GM12878 (cell line): ENCODE measurements around the gene NODAL. TPM values are rescaled to one million over a fixed set of nuclear protein-coding genes. Genes with fewer than 3 reads are reported as not detected.

Experiments used
- ATAC-seq: fragments of 200-7000 bp; cut with Tn5 transposase; 3 replicates; pipeline ENCODE4 v1.9.1; 2020; ENCODE audit warnings: mild to moderate bottlenecking, moderate library complexity
- BruUV-seq: library from RNA; stranded (reverse); fragments of 400-500 nt; replicated peaks from 2 replicates; lab custom pipeline; 2021; lab: Mats Ljungman, UMichigan
- CTCF ChIA-PET: fragments of 300-600 bp; sonication (Branson Sonifier 250); formaldehyde crosslinking; extraction: SDS; loops from one replicate; lab custom pipeline; 2021; ENCODE audit warnings: inconsistent platforms; lab: Yijun Ruan, JAX
- POLR2A ChIA-PET: fragments of 350-600 bp; formaldehyde crosslinking; extraction: SDS; loops from one replicate; lab custom pipeline; 2021; ENCODE audit warnings: inconsistent platforms; lab: Charles Lee
- RAD21 ChIA-PET: fragments of 300-600 bp; sonication (Branson Sonifier 250); formaldehyde crosslinking; loops from one replicate; lab custom pipeline; 2023; ENCODE audit warnings: antibody characterized with exemption; ENCODE audit not compliant: unreplicated experiment; lab: Charles Lee
- SMC1A ChIA-PET: fragments of 300-600 bp; sonication (Branson Sonifier 250); formaldehyde crosslinking; loops from one replicate; lab custom pipeline; 2023; ENCODE audit not compliant: unreplicated experiment, uncharacterized antibody; lab: Charles Lee
- DNase-seq: peaks from one replicate; pipeline ENCODE4 v3.0.0-alpha.2; 2011; ENCODE audit warnings: low read depth, low spot score
- FAIRE-seq: peaks from 3 replicates; lab custom pipeline; 2011; peaks lifted over from hg19 to GRCh38; lab: Jason Lieb, UNC
- H2AFZ ChIP-seq: 2 replicates; pipeline ENCODE4 v1.6.0; 2011; ENCODE audit warnings: low read depth, low read length, control low read depth; ENCODE audit not compliant: control insufficient read depth
- H3K27ac ChIP-seq: 2 replicates; pipeline ENCODE4 v1.5.1; 2011; ENCODE audit warnings: control low read depth; ENCODE audit not compliant: control insufficient read depth, insufficient read depth
- H3K27me3 ChIP-seq, 2 experiments: replicated peaks in 1 of 2; 2 replicates each; pipeline versions ENCODE4 v1.6.0 to v1.6.1; 2011; ENCODE audit warnings: low read length in 1 of 2; ENCODE audit not compliant: control insufficient read depth in 2 of 2, insufficient read depth in 2 of 2
- H3K36me3 ChIP-seq, 2 experiments: 2 replicates each; pipeline ENCODE4 v1.5.1; 2011; ENCODE audit warnings: low read length in 1 of 2; ENCODE audit not compliant: control insufficient read depth in 2 of 2, insufficient read depth in 2 of 2
- H3K4me1 ChIP-seq: 2 replicates; pipeline ENCODE4 v1.6.1; 2011; ENCODE audit warnings: mild to moderate bottlenecking, low read length, moderate library complexity, mixed read lengths; ENCODE audit not compliant: control insufficient read depth, insufficient read depth
- H3K4me2 ChIP-seq: 2 replicates; pipeline ENCODE4 v1.6.0; 2011; ENCODE audit warnings: control low read depth; ENCODE audit not compliant: control insufficient read depth, insufficient read depth
- H3K4me3 ChIP-seq: fragments of 200-600 bp; sonication (generic); 2 replicates; pipeline ENCODE4 v1.5.1; 2016
- H3K79me2 ChIP-seq: 2 replicates; pipeline ENCODE4 v1.6.0; 2011; ENCODE audit warnings: low read length; ENCODE audit not compliant: control insufficient read depth, insufficient read depth
- H3K9ac ChIP-seq: 2 replicates; pipeline ENCODE4 v1.8.0; 2011; ENCODE audit warnings: low read length, control low read depth, mixed read lengths; ENCODE audit not compliant: control insufficient read depth, insufficient read depth
- H3K9me3 ChIP-seq: replicated peaks from 3 replicates; pipeline ENCODE4 v1.5.1; 2011; ENCODE audit warnings: mild to moderate bottlenecking, low read length; ENCODE audit not compliant: control insufficient read depth, insufficient read depth
- H4K20me1 ChIP-seq: 2 replicates; pipeline ENCODE4 v1.6.0; 2011; ENCODE audit not compliant: control insufficient read depth, insufficient read depth
- ASH2L ChIP-seq: fragments of 300-600, 200-600 bp; sonication (generic); IDR thresholded peaks from 2 replicates; pipeline ENCODE4 v1.6.1; 2017; ENCODE audit warnings: low read depth, mild to moderate bottlenecking, borderline replicate concordance
- BACH1 ChIP-seq: fragments of 450-650 bp; IDR thresholded peaks from 2 replicates; pipeline ENCODE4 v1.6.1; 2017; ENCODE audit warnings: mild to moderate bottlenecking, borderline replicate concordance
- BCL3 ChIP-seq: IDR thresholded peaks from 2 replicates; pipeline ENCODE4 v1.6.1; 2011; ENCODE audit warnings: borderline replicate concordance, low read depth, mild to moderate bottlenecking, moderate library complexity, low read length; ENCODE audit not compliant: insufficient read depth, poor library complexity, severe bottlenecking
- BMI1 ChIP-seq: fragments of 450-650 bp; IDR thresholded peaks from 2 replicates; pipeline ENCODE4 v1.6.1; 2016; ENCODE audit warnings: mild to moderate bottlenecking, moderate library complexity, borderline replicate concordance
- CHD2 ChIP-seq: IDR thresholded peaks from 2 replicates; pipeline ENCODE4 v1.6.1; 2011; ENCODE audit warnings: low read depth, low read length, improper control_type of control experiment, borderline replicate concordance
- CREB1 ChIP-seq: IDR thresholded peaks from 2 replicates; pipeline ENCODE4 v1.6.1; 2012; ENCODE audit warnings: low read depth, mild to moderate bottlenecking, inconsistent platforms
- GABPA ChIP-seq: IDR thresholded peaks from 2 replicates; pipeline ENCODE4 v1.6.1; 2014; ENCODE audit warnings: antibody characterized with exemption, low read depth, mild to moderate bottlenecking, inconsistent platforms
- GATAD2B ChIP-seq: fragments of 450-650 bp; conservative IDR thresholded peaks from 2 replicates; pipeline ENCODE4 v1.6.1; 2017; ENCODE audit warnings: low read depth, mild to moderate bottlenecking, moderate library complexity
- IKZF2 ChIP-seq, 2 experiments: fragments of 450-650 bp; IDR thresholded peaks; 2 replicates each; pipeline ENCODE4 v1.6.1; 2017; ENCODE audit warnings: mild to moderate bottlenecking in 2 of 2, moderate library complexity in 2 of 2
- IRF4 ChIP-seq: IDR thresholded peaks from 2 replicates; pipeline ENCODE4 v1.6.1; 2011; ENCODE audit warnings: low read depth, low read length
- MAX ChIP-seq: IDR thresholded peaks from 2 replicates; pipeline ENCODE4 v1.6.1; 2012; ENCODE audit warnings: low read depth, low read length, improper control_type of control experiment
- MEF2A ChIP-seq: IDR thresholded peaks from 2 replicates; pipeline ENCODE4 v1.6.1; 2011; ENCODE audit warnings: low read depth, mild to moderate bottlenecking, low read length, moderate library complexity; ENCODE audit not compliant: insufficient read depth
- MEF2B ChIP-seq: fragments of 450-650 bp; IDR thresholded peaks from 2 replicates; pipeline ENCODE4 v1.6.1; 2018; ENCODE audit warnings: mild to moderate bottlenecking, moderate library complexity; ENCODE audit not compliant: partially characterized antibody, poor library complexity, severe bottlenecking
- MYC ChIP-seq: IDR thresholded peaks from 2 replicates; pipeline ENCODE4 v1.6.1; 2011; ENCODE audit warnings: mild to moderate bottlenecking, low read length, moderate library complexity, inconsistent platforms; ENCODE audit not compliant: insufficient read depth, insufficient replicate concordance, insufficient read length, severe bottlenecking
- SMAD1 ChIP-seq: fragments of 450-650 bp; IDR thresholded peaks from 2 replicates; pipeline ENCODE4 v1.6.1; 2018; ENCODE audit warnings: mild to moderate bottlenecking, low read depth; ENCODE audit not compliant: partially characterized antibody
- STAT3 ChIP-seq: IDR thresholded peaks from 2 replicates; pipeline ENCODE4 v1.6.1; 2011; ENCODE audit warnings: low read depth, low read length, improper control_type of control experiment
- TARDBP ChIP-seq: IDR thresholded peaks from 2 replicates; pipeline ENCODE4 v1.6.1; 2016; ENCODE audit warnings: borderline replicate concordance
- TCF3 ChIP-seq: IDR thresholded peaks from 2 replicates; pipeline ENCODE4 v1.6.1; 2012; ENCODE audit warnings: low read depth, mild to moderate bottlenecking, low read length, borderline replicate concordance; ENCODE audit not compliant: insufficient read depth
- WGBS: methylation state at CpG from one replicate; pipeline ENCODE4 v1.1.6; 2016; ENCODE audit warnings: low lambda C conversion rate; ENCODE audit not compliant: insufficient replicate concordance, insufficient coverage; ENCODE audit errors: missing lambda C conversion rate; 5-methylcytosine and 5-hydroxymethylcytosine counted together
- in situ Hi-C: fragments of 300-500 bp; cut with MboI; formaldehyde crosslinking; loops from 9 replicates; pipeline ENCODE4 v1.14.3; 2018; ENCODE audit warnings: mixed read lengths
- intact Hi-C: fragments of 100-400 bp; cut with micrococcal nuclease; formaldehyde crosslinking; loops from one replicate; pipeline ENCODE4 v1.14.2; 2022; ENCODE audit not compliant: unreplicated experiment
- polyA plus RNA-seq, 11 experiments: library from polyadenylated mRNA; depleted of rRNA in 4 of 11; unstranded in 6 of 11; stranded (reverse) in 5 of 11; fragments of >200 nt; fragmentation: Nextera tagmentation in 4 of 11; fragmentation: Illumina TruSeq in 1 of 11; extraction: Ambion mirVana in 4 of 11; extraction: Trizol in 1 of 11; gene quantifications; 1 replicate in 1 of 11; 2 replicates in 10 of 11; pipeline versions ENCODE4 v1.2.1 to v1.2.3, GENCODE V29; 2011 to 2016; ENCODE audit warnings: inconsistent platforms in 2 of 11, missing spikeins in 2 of 11, low read depth in 1 of 11
- total RNA-seq, 4 experiments: library from RNA; depleted of rRNA in 3 of 4; stranded (reverse); fragments of >200 nt in 3 of 4; fragmentation: Illumina TruSeq in 1 of 4; extraction: Trizol in 1 of 4; gene quantifications; 2 replicates each; pipeline versions ENCODE4 v1.2.1 to v1.2.3, GENCODE V29; 2013 to 2021
- TF ChIP-seq, protein P1 (sequence below): IDR thresholded peaks from 2 replicates; pipeline ENCODE4 v1.6.1; 2011; ENCODE audit warnings: low read depth, low read length, improper control_type of control experiment, borderline replicate concordance

Gene NODAL
- total and polyA plus RNA-seq, 10 of the 15 experiments (the other 5 are each of a cell fraction or from before 2014, with no cell fraction given) = not detected

DNA sequence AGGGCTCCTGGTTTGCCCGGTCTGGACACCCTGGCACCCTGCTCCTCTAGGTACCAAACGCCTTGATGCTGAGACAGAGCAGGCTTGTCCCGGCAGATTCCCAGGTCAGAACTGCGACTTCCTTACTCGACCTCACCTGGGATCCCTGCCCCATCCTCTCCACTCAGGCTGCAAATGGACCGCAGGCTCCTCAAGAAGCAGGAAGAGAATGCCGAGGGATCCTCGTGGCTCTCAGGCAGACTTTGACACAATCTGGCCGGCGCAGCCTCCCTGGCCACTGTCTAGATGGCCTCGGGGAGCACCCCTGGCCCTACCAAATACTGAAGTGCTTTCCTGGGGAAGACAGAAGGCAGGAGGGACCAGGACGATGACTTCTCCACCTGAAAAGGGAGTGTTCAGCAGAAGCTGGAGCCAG lies 421 bp upstream of the NODAL start:
- intact Hi-C loops (no loop called here), in situ Hi-C loops (no loop called here)
- WGBS = 43% methylated on average over 12 of the region's 12 CpGs
- TF ChIP-seq BMI1 (no peak), CHD2 (no peak), MYC (no peak), ASH2L (no peak), STAT3 (no peak), MAX (no peak), MEF2B (no peak), SMAD1 (no peak), TCF3 (no peak), CREB1 (no peak), IRF4 (no peak), BACH1 (no peak), BCL3 (no peak), TARDBP (no peak), IKZF2 (IDR thresholded peaks at IDR 0.05) (no peak), GABPA (no peak), GATAD2B (no peak), MEF2A (no peak)
- TF ChIP-seq, protein P1, sequence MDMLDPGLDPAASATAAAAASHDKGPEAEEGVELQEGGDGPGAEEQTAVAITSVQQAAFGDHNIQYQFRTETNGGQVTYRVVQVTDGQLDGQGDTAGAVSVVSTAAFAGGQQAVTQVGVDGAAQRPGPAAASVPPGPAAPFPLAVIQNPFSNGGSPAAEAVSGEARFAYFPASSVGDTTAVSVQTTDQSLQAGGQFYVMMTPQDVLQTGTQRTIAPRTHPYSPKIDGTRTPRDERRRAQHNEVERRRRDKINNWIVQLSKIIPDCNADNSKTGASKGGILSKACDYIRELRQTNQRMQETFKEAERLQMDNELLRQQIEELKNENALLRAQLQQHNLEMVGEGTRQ = no peak
- CTCF ChIA-PET = no interaction called here
- BruUV-seq = no TSS peak
- no peaks in the 10 kb centered on the region for H3K4me1 ChIP-seq
- FAIRE-seq = no peak
- RAD21 ChIA-PET = no interaction called here
- H4K20me1 ChIP-seq = no peaks in the 10 kb centered on the region
- no peaks in the 10 kb centered on the region for H3K9me3 ChIP-seq
- H3K4me3 ChIP-seq = no peak overlapping the region
- POLR2A ChIA-PET = no interaction called here
- no peak overlapping the region for H3K4me2 ChIP-seq
- SMC1A ChIA-PET = no interaction called here
- no peak for ATAC-seq
- no peak overlapping the region for H3K27ac ChIP-seq
- H3K36me3 ChIP-seq = no peaks in the 10 kb centered on the region
- no peak overlapping the region for H3K9ac ChIP-seq
- no peaks in the 10 kb centered on the region for H3K79me2 ChIP-seq
- peaks cover 13 to 18% of the 10 kb centered on the region in 2 experiments for H3K27me3 ChIP-seq
- no peak for DNase-seq
- no peak overlapping the region for H2AFZ ChIP-seq
